PC-9 (cell line): ENCODE results near the gene GNAO1.

ENCODE experiments used
- CTCF ChIP-seq: fragments of 200-600 bp; sonication (generic); conservative IDR thresholded peaks from 2 replicates; pipeline ENCODE4 v1.6.1; 2017; ENCODE audit warnings: mixed run types, antibody characterized with exemption, mild to moderate bottlenecking, moderate library complexity
- EZH2 ChIP-seq: fragments of 200-600 bp; sonication (generic); IDR thresholded peaks from 2 replicates; pipeline ENCODE4 v1.8.0; 2017; ENCODE audit warnings: antibody characterized with exemption, low read depth

DNA sequence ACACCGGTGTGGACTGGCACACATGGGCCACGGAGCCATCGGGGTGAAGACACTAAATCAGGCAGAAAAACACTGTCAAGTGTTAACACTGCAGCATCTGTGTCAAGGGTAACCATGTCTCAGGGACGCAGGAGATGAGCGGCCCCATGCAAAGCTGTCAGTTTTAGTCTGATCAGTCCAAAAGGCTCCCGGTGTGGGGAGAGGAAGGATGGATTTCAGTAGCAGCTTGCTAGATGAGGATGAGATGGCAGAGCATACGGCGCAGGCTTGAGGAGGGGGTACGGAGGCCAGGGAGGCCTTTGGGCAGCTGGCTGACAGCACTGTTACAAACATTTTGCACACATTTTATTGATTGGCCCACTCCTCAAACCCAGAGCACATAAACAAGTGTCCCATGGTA is 98.1 kb downstream of the GNAO1 start:
- TF ChIP-seq CTCF: no peak
- no peak for TF ChIP-seq EZH2
